Globus pallidus (tissue), 1 donor: Measurements from ENCODE around the gene KIF12.
A peak's percentile ranks its signal among the peaks of the same experiment; 100 is the strongest.

Experiments
- DNase-seq: peaks from one replicate; pipeline ENCODE4 v3.0.0-alpha.2; 2015; ENCODE audit warnings: low spot score

The KIF12 gene

GRCh38 chr9:114123031-114123977, 24.2 kb upstream of the KIF12 start:
- no peak for DNase-seq

GRCh38 chr9:114122136-114123027, 23.3 kb upstream of the KIF12 start:
- DNase-seq = no peak

- no peak for DNase-seq
Observed at GRCh38 chr9:114121227-114122135, 22.4 kb upstream of the KIF12 start.

- no peak for DNase-seq
Observed at GRCh38 chr9:114120192-114121014, 21.3 kb upstream of the KIF12 start.

GRCh38 chr9:114119242-114120191, 20.4 kb upstream of the KIF12 start:
- DNase-seq = no peak

- peak; percentile 62 for DNase-seq
Observed at GRCh38 chr9:114117996-114118830, 19.1 kb upstream of the KIF12 start.

- no peak for DNase-seq
Observed at GRCh38 chr9:114117614-114117995, 18.5 kb upstream of the KIF12 start.

GRCh38 chr9:114116126-114116747, 17.1 kb upstream of the KIF12 start:
- DNase-seq = no peak

GRCh38 chr9:114115654-114116125, 16.6 kb upstream of the KIF12 start:
- DNase-seq = no peak

GRCh38 chr9:114114364-114114763, 15.3 kb upstream of the KIF12 start:
- no peak for DNase-seq

GRCh38 chr9:114112778-114113584, 13.9 kb upstream of the KIF12 start:
- DNase-seq = no peak

GRCh38 chr9:114112325-114112724, 13.2 kb upstream of the KIF12 start:
- DNase-seq = no peak

GRCh38 chr9:114110180-114110579, 11.1 kb upstream of the KIF12 start:
- no peak for DNase-seq

- no peak for DNase-seq
Observed at GRCh38 chr9:114109124-114109523, 10.0 kb upstream of the KIF12 start.

- DNase-seq = peak; percentile 85
Observed at GRCh38 chr9:114108016-114108833, 9.1 kb upstream of the KIF12 start.

GRCh38 chr9:114107286-114108001, 8.4 kb upstream of the KIF12 start:
- no peak for DNase-seq
